Measurements from ENCODE around the gene FBXO7. TPM values are rescaled to one million over a fixed set of nuclear protein-coding genes. Genes with fewer than 3 reads are reported as not detected.

FBXO7 gene
- total RNA-seq, 1 experiment from 2014 or later = 47.8 TPM

DNA sequence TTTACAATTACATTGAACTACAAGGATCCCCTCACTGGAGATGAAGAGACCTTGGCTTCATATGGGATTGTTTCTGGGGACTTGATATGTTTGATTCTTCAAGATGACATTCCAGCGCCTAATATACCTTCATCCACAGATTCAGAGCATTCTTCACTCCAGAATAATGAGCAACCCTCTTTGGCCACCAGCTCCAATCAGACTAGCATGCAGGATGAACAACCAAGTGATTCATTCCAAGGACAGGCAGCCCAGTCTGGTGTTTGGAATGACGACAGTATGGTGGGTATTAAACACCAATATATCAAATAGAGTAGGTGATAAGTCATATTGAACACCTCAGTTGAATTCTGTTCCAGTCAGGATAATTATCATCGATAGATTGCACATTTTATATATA lies 4.4 kb downstream of the FBXO7 start:
- no peaks in the 10 kb centered on the region for H3K4me1 ChIP-seq (ENCODE audit: insufficient read depth, low read length)
- H4K91ac ChIP-seq (ENCODE audit: insufficient read length, low read depth, low read length) = no peak overlapping the region
- peaks cover 9% of the 10 kb centered on the region; the same call in 1 of the 2 replicates for H3K79me2 ChIP-seq (ENCODE audit: insufficient read depth, low read length)
- no peak overlapping the region for H2BK15ac ChIP-seq (ENCODE audit: low read depth, low read length)
- no peak overlapping the region for H2AK5ac ChIP-seq (ENCODE audit: insufficient read length, low read length)
- H4K5ac ChIP-seq (ENCODE audit: insufficient read length, low read depth, low read length) = no peak overlapping the region
- DNase-seq = no peak
- no peak overlapping the region for H3K4me2 ChIP-seq (ENCODE audit: insufficient read depth, insufficient read length, low read length)
- H3K79me1 ChIP-seq (ENCODE audit: insufficient read depth, low read depth, low read length, poor library complexity, severe bottlenecking) = peaks cover 5% of the 10 kb centered on the region
- H3K9ac ChIP-seq (ENCODE audit: extremely low read depth, insufficient read length, low read length) = no peak overlapping the region
- TF ChIP-seq CTCF (conservative IDR thresholded peaks at IDR 0.05) = no peak
- peaks cover 0 to 7% of the 10 kb centered on the region in 2 experiments; a peak in 3 of 4 replicates for H3K4me1 Mint-ChIP-seq
- no peak overlapping the region for H3K27ac Mint-ChIP-seq
- H3T11ph ChIP-seq (ENCODE audit: low read length) = no peak overlapping the region
- H3K4me3 Mint-ChIP-seq = no peak overlapping the region
- no peaks in the 10 kb centered on the region for H3K27me3 ChIP-seq (ENCODE audit: insufficient read depth, low read length)
- H3K9me3 ChIP-seq (ENCODE audit: control insufficient read depth, low read depth, low read length) = no peaks in the 10 kb centered on the region
- H3K36me3 Mint-ChIP-seq (ENCODE audit: insufficient read depth in 1 of 3, low read depth in 3 of 3) = peaks cover 0 to 3% (median 3%) of the 10 kb centered on the region in 3 experiments; a peak in 2 of 7 replicates
- no peak overlapping the region for H3K23ac ChIP-seq (ENCODE audit: insufficient read length, low read depth, low read length)
- H2AFZ ChIP-seq (ENCODE audit: low read length) = no peak overlapping the region
- no peak overlapping the region for H3K14ac ChIP-seq (ENCODE audit: insufficient read depth, low read length)
- no peak overlapping the region for H3K27ac ChIP-seq (ENCODE audit: insufficient read length, low read depth, low read length)
- H2BK120ac ChIP-seq (ENCODE audit: low read depth, low read length, poor library complexity, severe bottlenecking) = no peak overlapping the region
- no peaks in the 10 kb centered on the region for H3K27me3 Mint-ChIP-seq (ENCODE audit: low read depth)
- no peak overlapping the region for H4K8ac ChIP-seq (replicated peaks; ENCODE audit: insufficient read length, low read depth, low read length)
- H3K18ac ChIP-seq (ENCODE audit: insufficient read length, low read depth, low read length) = no peak overlapping the region
- H4K20me1 ChIP-seq (ENCODE audit: control insufficient read depth, insufficient read depth, insufficient read length) = no peaks in the 10 kb centered on the region
- H3K56ac ChIP-seq (ENCODE audit: insufficient read length, low read depth, low read length) = no peak overlapping the region
- no peak overlapping the region for H2BK5ac ChIP-seq (ENCODE audit: insufficient read length, low read length)
- no CpG with 5 or more reads among the region's 3 CpGs for WGBS (ENCODE audit: extremely low coverage, insufficient read length, low lambda C conversion rate)
- peaks cover 5% of the 10 kb centered on the region for H3K23me2 ChIP-seq (ENCODE audit: insufficient read length, low read depth, low read length, poor library complexity, severe bottlenecking)
- no peak overlapping the region for H3K4ac ChIP-seq (ENCODE audit: low read depth, low read length)
- H2BK20ac ChIP-seq (ENCODE audit: low read depth, low read length, poor library complexity, severe bottlenecking) = no peak overlapping the region
- H2BK12ac ChIP-seq (ENCODE audit: insufficient read length, low read depth, low read length) = no peak overlapping the region
- no peaks in the 10 kb centered on the region for H3K9me3 Mint-ChIP-seq

All from H9 (cell line).